Caki2 (cell line): ENCODE data around the gene ALB. TPM values are rescaled to one million over a fixed set of nuclear protein-coding genes. Genes with fewer than 3 reads are reported as not detected.

Source experiments
- DNase-seq: peaks from one replicate; pipeline ENCODE4 v3.0.0-alpha.2; 2015; ENCODE audit warnings: low read depth
- in situ Hi-C: cut with HindIII; loops from 2 replicates; pipeline ENCODE4 v1.10.0; 2016; ENCODE audit warnings: low sequenced_read_pairs, low pct_unique_long_range_greater_than_20kb, mixed read lengths
- total RNA-seq: library from RNA; depleted of rRNA; stranded (reverse); fragments of >200 nt; shearing (Covaris generic); gene quantifications from 2 replicates; pipeline ENCODE4 v1.2.3, GENCODE V29; 2014; ENCODE audit warnings: low replicate concordance

Gene ALB
- total RNA-seq, 1 experiment from 2014 or later: not detected

DNA sequence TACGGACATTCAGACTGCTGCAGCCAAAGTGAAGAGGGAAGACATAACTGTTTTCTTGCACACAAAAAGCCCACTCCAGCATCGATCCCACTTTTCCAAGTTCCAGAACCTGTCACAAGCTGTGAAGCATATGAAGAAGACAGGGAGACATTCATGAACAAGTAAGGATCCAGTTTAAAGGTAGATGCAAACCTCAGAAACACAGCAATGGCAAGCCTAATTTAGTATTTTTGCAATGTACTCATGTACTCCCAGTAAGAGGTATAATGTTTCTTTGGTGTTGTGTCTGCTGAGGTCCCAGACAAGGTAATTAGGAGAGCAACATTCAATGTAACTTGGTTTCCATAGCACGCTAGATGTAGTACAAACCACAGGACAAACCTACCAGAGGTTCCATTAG lies 36.6 kb downstream of the ALB start:
- in situ Hi-C loops: no loop called here
- DNase-seq: no peak

DNA sequence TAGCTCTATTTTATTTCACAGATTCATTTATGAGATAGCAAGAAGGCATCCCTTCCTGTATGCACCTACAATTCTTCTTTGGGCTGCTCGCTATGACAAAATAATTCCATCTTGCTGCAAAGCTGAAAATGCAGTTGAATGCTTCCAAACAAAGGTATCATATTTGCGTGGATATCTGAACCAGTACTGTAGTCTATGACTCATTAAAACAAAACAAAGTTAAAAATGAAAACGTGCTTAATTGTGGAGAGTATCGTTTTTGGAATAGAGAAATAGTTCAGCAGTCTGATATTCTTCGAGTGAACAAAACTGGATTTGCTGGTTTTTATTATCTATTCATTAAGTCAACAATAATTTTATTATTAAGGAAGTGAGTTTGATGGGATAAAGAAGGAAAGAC lies 38.2 kb downstream of the ALB start:
- DNase-seq: no peak
- in situ Hi-C loops: no loop called here

DNA sequence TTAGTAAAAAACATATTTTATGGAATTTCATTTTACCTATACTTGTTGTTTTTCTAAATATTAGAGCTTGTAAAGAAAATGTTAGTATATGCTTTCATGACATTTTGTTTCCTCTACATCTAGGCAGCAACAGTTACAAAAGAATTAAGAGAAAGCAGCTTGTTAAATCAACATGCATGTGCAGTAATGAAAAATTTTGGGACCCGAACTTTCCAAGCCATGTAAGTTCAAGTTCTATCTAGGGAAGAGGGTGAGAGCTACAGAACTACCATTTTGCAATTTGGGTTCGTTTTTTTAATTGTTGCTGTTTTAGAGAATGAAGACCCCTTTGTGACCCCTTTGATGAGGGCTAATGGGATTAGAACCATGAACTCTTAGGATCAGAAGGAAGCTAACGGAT lies 39.1 kb downstream of the ALB start:
- DNase-seq: no peak
- in situ Hi-C loops: no loop called here

DNA sequence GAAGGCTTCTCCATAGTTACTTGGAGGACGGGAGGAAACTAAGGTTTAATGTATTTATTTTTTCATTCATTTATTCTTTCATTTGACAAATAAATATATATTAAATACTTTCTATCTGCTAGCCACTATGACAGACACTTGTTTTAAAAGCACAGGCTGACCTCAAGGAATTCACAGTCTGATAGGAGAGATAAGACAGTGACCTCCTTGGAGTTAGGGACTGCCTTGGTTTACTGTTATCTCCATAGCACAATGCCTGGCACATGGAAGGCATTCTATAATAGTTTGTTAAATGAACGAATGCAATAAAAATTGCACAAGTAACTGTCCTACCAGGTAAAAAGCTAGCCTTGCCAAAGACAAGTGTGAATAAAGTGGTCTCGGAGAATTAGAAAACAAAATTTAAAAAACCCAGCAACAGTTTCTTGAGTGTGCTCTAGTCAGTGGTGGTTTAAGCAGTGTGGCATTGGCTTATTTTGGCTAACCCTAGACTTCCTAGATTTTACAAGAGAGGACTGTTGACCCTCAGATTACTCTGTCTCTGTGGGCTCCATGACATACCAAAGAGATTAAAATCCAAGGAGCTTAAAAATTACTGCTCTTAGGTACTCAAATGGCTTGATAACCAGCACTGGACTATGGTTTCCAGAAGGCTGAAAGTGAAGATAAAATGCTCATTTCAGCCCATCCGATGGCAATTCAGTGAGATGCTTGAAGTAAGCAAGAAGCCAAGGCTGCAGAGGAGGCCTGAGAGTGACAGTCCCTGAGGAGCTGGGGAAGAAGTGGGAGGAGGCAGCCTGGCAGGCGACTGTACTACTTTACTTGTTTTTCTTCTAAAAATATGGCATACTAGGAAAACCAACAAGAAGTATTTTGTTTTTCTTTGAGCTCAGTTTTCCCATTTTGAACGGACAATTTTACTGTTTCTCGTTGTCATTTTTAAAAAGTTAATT lies 41.6 kb downstream of the ALB start:
- in situ Hi-C loops: no loop called here
- no peak for DNase-seq

DNA sequence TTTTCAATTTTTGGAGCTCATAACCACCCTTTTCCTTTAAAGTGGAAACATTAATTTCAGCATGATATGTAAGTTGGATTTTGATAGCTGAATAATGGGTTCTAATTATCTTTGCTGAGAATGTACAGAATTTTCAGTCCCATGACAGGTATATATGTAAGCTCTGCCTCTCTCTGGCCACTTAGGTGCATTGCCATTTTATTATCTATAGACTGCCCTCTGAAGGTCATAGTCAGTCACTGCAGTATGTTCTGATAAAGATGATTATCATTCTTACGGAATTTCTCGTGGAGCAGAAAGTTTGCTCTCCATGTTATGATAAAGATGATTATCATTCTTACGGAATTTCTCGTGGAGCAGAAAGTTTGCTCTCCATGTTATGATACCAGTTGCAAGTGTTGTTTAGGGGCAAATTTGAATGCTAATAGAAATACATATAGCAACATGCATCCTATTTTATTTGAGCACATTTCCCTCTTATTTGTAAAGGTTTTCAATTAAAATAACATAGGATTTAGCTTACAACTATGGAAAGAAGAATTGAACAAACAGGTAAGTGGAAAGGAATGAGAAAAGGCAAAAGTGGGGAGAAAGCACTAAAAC lies 42.4 kb downstream of the ALB start:
- DNase-seq: peak; percentile 28
- in situ Hi-C loops: no loop called here

DNA sequence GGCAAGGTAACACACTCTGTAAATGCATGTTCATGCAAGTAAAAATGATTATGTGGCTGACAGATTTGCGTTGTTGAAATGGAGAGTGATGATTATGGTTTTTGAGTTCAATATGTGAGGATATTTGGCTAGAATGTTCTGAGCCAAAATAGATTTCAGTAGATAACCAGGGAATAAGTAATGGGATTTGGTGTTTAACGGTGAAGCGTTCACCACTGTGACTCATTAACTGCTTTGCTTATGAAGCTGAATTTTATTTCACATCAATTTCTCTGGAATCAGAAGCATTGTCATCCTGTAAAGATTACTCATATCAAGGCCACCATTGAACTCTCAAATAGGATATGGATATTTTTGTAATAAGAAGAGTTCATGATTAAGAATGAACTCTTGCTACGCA lies 43.6 kb downstream of the ALB start:
- no peak for DNase-seq
- in situ Hi-C loops: no loop called here

DNA sequence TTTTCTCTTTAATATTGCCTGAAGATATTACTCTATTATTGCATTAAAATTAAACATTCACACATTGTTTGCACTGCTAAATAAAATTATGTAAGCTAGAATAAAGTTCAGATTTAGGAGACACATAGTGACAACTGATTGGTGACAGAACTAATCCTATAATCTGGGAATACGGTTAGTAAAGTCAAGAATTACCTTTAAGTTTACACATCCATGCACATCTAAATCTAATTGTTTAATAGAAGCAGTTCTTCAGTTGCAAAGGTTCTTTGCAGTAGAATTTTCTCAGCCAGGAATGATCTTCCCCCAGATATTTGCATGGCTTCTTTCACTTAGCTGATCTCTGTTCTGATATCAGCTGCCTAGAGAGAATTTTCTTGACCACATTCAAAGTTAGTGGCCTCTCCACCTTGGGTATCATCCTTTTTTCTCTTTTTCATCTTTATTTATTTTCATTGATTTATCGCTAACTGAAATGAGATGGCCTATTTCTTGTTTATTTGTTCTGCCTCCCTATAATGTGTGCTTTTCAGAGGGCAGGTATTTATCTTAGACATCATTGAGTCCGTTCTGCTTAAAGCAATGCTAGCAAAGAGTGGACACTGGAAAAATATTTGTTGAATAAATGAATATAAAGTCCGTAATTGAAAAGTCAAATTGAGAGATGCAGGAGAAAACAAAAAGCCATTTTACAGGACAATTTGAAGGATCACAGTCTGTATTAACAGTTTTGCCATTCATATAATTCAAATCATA lies 44.5 kb downstream of the ALB start:
- no peak for DNase-seq
- in situ Hi-C loops: no loop called here

DNA sequence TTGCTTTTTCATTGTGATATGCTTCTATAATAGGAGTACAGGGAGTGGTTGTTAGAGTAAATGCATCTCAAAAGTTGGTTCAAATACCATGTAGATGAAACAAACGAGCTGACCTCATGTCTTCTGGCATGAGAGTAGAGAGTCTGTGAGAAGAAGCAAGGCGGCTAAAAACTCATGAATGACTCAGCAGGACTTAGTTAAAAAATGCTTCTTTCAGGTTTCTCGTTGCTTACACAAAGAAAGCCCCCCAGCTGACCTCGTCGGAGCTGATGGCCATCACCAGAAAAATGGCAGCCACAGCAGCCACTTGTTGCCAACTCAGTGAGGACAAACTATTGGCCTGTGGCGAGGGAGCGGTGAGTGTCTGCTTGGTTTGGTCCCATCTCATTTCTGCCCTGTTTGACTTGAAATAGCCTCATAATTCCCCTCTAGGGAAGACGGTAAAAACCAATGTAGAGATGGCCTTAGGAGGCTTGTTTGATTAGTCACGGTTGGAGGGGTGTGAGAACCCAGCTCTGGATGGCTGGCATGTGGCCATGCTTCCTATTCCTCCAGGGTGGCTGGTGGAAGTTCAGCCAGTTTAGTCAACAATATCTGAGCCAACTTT lies 46.4 kb downstream of the ALB start:
- peak; percentile 85 for DNase-seq
- in situ Hi-C loops: no loop called here

DNA sequence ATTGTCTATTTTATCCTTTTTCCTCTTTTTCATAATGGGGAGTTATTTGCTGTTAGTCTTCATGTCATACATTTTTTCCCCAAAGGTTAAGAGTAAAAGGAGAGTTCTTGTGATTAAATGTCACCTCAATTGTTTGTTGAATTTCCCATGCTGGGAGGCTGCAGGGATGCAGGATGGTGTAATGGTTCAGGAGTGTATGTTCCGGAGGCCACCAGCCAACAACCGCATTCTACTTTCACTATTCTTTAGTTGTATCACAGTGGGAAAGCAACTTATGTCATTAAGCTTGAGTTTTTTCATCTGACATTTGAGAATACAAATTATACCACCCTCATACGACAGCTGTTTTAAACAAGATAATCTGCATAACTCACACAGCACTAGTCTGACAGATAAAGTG lies 47.3 kb downstream of the ALB start:
- DNase-seq: peak; percentile 4

DNA sequence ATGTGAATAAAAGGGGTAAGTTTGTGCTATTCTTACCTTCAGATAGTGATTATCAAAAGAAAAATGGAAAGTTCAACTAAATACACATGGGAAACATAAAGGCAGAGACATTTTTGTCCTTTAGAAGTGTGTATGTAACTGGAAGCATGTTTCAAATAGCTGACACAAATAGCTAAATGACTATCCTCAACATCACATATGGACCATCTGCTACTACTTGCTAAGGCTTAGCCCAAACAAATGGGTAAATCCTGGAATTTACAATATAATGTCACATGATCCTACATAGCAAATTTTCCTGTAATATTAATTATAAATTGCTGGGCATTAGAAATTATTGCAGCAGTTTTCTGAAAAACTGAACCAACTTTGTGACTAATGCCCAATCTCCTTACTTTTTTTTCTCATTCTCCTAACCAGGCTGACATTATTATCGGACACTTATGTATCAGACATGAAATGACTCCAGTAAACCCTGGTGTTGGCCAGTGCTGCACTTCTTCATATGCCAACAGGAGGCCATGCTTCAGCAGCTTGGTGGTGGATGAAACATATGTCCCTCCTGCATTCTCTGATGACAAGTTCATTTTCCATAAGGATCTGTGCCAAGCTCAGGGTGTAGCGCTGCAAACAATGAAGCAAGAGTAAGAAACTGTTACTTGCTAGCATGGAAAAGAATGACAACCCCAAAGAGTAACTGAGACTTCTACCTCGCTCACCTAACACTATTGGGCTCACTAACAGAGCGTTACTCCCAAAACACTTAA lies 48.1 kb downstream of the ALB start:
- DNase-seq: no peak
- in situ Hi-C loops: no loop called here

More for the DNA sequence above, 47.3 kb downstream of the ALB start:
- in situ Hi-C loops: no loop called here

DNA sequence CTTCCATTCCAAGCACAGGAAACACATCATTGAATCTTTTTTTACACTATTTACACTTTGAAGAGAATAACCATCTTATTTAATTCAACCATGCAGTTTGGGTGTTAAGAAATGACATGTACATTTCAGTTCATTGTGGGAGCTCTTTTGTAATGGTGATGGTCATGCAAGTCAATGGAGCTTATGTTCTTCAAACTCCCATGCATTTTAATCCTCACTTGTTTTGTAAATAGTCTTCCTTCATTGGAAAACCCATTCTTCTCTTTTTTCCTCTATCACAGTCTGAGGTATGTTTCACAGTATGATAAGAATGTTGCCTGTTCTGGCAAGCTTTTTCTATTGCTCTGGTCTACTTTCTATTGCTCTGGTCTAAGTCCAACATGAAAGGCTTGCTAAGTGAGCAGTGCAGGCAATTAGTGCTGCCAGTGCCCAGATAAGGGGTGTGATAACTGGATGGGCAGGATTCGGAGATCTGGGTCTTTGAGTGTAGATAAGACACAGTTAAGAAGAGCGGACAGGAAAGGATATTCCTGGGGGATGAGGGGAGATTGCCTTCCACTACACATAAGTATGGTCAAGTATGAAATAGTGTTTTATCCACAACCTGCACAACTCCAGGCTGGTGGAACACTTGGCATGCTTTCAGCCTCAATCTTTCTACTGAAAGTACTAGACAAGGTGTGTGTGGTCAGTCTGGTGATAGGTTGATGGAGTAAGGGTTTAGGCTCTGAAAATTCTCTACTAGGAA lies 49.0 kb downstream of the ALB start:
- in situ Hi-C loops: no loop called here

DNA sequence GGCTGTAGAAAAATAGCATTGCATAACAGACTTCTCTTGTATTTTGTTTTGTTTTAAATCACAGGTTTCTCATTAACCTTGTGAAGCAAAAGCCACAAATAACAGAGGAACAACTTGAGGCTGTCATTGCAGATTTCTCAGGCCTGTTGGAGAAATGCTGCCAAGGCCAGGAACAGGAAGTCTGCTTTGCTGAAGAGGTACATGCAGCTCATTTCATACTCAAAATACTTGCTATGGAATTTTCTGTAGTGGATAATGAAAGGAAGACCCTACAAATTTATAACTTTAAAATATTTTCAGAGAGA lies 49.6 kb downstream of the ALB start:
- peak; percentile 33 for DNase-seq
- in situ Hi-C loops: no loop called here

More for the DNA sequence above, 49.0 kb downstream of the ALB start:
- peak; percentile 3 for DNase-seq

DNA sequence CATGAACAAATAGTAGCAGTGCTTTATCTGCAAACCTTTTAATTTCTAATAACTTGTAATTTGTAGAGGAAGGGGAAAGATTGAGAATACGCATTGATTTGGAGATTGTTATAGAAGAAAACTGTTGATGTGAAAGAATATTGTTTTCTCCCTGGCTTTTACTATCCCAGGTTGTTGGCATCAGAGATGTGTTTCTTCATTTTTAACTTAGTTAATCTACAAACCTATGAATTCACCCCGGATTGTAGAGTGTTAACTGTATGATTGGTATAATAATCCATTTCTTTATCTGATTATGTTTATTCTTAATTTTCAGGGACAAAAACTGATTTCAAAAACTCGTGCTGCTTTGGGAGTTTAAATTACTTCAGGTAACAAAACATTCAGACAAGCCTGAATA lies 50.8 kb downstream of the ALB start:
- in situ Hi-C loops: no loop called here
- DNase-seq: no peak

DNA sequence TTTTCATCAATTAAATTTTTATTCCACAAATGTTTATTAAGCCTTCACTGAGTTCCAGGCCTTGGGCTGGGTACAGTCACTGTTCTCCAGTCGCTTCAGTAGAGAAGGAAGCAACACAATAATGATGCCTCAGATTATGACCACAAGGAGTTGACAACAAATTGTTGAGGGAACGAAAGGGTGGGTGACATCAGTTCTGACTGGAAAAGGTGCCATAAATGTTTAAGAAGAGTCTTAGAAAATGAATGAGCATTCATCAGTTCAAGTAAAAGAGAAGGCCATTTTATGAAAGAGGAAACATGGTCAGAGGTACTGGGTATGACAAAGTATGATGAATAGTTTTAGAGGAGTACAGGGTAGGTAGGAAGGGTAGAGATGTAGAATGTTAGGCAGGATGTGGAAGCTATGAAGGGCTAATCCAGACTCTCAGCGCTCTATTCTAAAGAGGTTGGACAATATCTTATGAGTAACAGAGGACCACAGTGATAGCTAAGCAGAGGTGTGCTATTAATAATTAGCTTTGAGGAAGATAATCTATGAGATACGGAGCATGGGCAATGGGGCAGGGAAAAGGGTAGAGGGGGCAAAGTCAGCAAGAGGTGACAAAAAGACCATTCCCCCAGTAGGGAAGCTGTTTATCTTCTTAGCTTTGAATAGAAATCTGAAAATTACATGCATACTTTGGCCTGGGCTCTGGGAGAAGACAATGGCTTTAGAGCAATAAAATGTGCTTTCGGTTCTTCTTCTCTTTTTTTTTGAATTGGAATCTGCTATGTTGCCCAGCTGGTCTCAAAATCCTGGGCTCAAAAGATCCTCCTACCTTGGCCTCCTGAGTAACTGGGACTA lies 52.3 kb downstream of the ALB start:
- DNase-seq: no peak
- in situ Hi-C loops: no loop called here

DNA sequence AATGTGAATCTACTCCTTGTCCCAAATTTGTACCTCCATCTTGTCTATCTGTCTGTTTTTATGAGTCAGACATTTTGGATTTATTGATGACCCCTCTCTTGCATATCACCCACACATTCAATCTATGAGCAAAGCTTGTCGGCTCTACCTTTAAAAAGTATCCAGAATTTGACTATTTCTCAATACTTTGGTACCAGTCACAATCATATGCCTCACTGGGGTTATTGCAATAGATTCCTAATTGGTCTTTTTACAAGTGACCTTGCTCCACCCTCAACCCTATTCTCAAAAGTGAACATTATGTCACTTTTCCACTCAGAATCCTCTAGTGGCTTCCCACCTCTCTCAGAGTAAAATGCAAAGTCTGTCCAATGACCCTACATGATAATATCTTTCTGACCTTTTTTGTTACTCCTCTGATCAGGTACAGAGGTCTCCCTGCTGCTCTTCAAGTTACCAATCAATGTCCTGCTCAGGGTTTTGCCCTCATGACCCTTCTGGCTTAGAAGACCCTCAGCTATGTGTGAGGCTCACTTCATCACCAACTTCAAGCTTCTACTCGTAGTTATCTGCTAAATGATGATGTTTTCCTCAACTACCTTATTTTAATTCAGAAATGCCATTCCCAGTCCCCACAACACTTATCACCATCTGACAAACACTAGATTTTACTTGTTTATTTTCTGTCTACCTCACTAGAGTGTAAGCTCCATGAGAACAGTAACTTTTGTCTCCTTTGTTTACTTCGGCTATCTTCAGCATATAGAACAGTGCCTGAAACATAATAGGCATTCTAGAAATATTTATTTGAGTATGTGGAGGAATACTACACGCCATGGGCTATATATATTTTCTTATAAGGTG lies 54.3 kb downstream of the ALB start:
- DNase-seq: no peak
- in situ Hi-C loops: no loop called here

DNA sequence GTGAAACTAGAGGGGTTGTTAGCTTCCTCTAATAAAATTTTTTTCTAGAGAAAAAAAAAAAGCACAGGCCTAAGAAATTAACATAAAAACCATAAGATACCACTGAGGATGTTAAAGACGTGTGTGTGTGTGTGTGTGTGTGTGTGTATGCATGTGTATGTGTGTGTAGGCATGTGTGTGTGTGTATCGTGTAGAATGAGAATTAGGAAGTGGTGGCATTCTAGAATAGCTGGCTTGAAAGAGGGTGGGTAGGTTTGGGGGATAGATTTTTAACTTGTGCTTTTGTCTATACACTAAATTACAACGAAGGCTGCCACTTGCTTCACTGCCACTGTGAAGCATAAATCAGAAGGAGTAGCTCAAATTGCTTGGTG lies 54.9 kb downstream of the ALB start:
- in situ Hi-C loops: no loop called here
- DNase-seq: no peak
